T1000 (cell line): ENCODE measurements around the gene HNRNPA1.
"Not testable (repeated sequence)": the region's sequence is repeated elsewhere in the genome, so short reads cannot be mapped to it uniquely, and the experiment has no call there.

Experiments
- DNase-seq: peaks from one replicate; lab custom pipeline; 2025; ENCODE audit warnings: mixed read lengths; lab: John Stamatoyannopoulos, UW

Gene HNRNPA1

GRCh38 chr12:54299515-54300224 is 19.1 kb downstream of the HNRNPA1 start:
- DNase-seq = no peak

- no peak for DNase-seq
Observed at GRCh38 chr12:54300225-54300731, 19.8 kb downstream of the HNRNPA1 start.

GRCh38 chr12:54300732-54301427 is 20.4 kb downstream of the HNRNPA1 start, which contains the start of gene NFE2:
TSS of gene NFE2 (minus strand) at chr12:54301015. CDS start at chr12:54295248, 5,767 bp downstream.
- no peak for DNase-seq

- no peak for DNase-seq
Observed at GRCh38 chr12:54301428-54302048, 21.0 kb downstream of the HNRNPA1 start.

- no peak for DNase-seq
Observed at GRCh38 chr12:54303640-54304039, 23.1 kb downstream of the HNRNPA1 start.

- no peak for DNase-seq
Observed at GRCh38 chr12:54304187-54304810, 23.8 kb downstream of the HNRNPA1 start.

GRCh38 chr12:54306925-54307741 is 26.6 kb downstream of the HNRNPA1 start:
- DNase-seq = no peak

- no peak for DNase-seq
Observed at GRCh38 chr12:54311051-54311450, 30.5 kb downstream of the HNRNPA1 start.

GRCh38 chr12:54312309-54312708 is 31.8 kb downstream of the HNRNPA1 start:
- not testable (repeated sequence) for DNase-seq

- DNase-seq = no peak
Observed at GRCh38 chr12:54321363-54321762, 40.8 kb downstream of the HNRNPA1 start.

GRCh38 chr12:54324617-54325441 is 44.3 kb downstream of the HNRNPA1 start, which contains the start of gene COPZ1:
TSS of gene COPZ1 (plus strand) at chr12:54325131. CDS start at chr12:54325164, 33 bp downstream.
- DNase-seq = peak; percentile 96

- DNase-seq = not testable (repeated sequence)
Observed at GRCh38 chr12:54325442-54326109, 45.0 kb downstream of the HNRNPA1 start.

GRCh38 chr12:54328595-54329337 is 48.2 kb downstream of the HNRNPA1 start:
- no peak for DNase-seq

- no peak for DNase-seq
Observed at GRCh38 chr12:54329759-54330158, 49.2 kb downstream of the HNRNPA1 start.

- no peak for DNase-seq
Observed at GRCh38 chr12:54330442-54330841, 49.9 kb downstream of the HNRNPA1 start.

- DNase-seq = no peak
Observed at GRCh38 chr12:54331461-54331860, 50.9 kb downstream of the HNRNPA1 start.

GRCh38 chr12:54333420-54334034 is 53.0 kb downstream of the HNRNPA1 start:
- DNase-seq = no peak
